Adipose tissue (tissue), 3 donors: Measurements from ENCODE around the gene INSIG2. TPM values are rescaled to one million over a fixed set of nuclear protein-coding genes. Genes with fewer than 3 reads are reported as not detected.
"Not testable (repeated sequence)": the region's sequence is repeated elsewhere in the genome, so short reads cannot be mapped to it uniquely, and the experiment has no call there.

Source experiments
- H3K27ac ChIP-seq: one replicate; pipeline ENCODE4 v1.5.1; 2013; ENCODE audit warnings: low read depth, low read length
- WGBS, 3 donors: extraction: QIAGEN DNeasy Blood & Tissue Kit; methylation state at CpG; one replicate each; pipeline ENCODE4 v1.1.7; 2013; 5-methylcytosine and 5-hydroxymethylcytosine counted together
- polyA plus RNA-seq, 3 donors: library from polyadenylated mRNA; stranded (reverse); fragments of 200-250 nt; gene quantifications; one replicate each; pipeline ENCODE4 v1.2.3, GENCODE V29; 2013
- donor health status: healthy with polysubstance abuse.
- donor health status: Bipolar disorder and iron deficiency.
- donor health status: healthy.

INSIG2 gene
- polyA plus RNA-seq, 3 donors: 7.2 to 7.9 (median 7.6) TPM

GRCh38 chr2:118091140-118091478 is 2.8 kb downstream of the INSIG2 start:
- 53 to 89% (median 79%) methylated on average over 2 of the region's 2 CpGs for WGBS, 3 donors
- H3K27ac ChIP-seq: no peak overlapping the region

- WGBS, 3 donors: 42 to 83% (median 81%) methylated on average over 1 of the region's 1 CpG
These were observed 3.4 kb downstream of the INSIG2 start for GRCh38 chr2:118091631-118092030.

GRCh38 chr2:118094102-118094501 is 5.8 kb downstream of the INSIG2 start:
- H3K27ac ChIP-seq: not testable (repeated sequence)

More at GRCh38 chr2:118091631-118092030, 3.4 kb downstream of the INSIG2 start:
- no peak overlapping the region for H3K27ac ChIP-seq

GRCh38 chr2:118094503-118094902 is 6.2 kb downstream of the INSIG2 start:
- no peak overlapping the region for H3K27ac ChIP-seq
- 52 to 84% (median 76%) methylated on average over 2 of the region's 2 CpGs for WGBS, 3 donors

- no peak overlapping the region for H3K27ac ChIP-seq
- 76 to 88% (median 78%) methylated on average over 5 of the region's 5 CpGs for WGBS, 3 donors
These were observed 7.3 kb downstream of the INSIG2 start for GRCh38 chr2:118095610-118096009.

- H3K27ac ChIP-seq: no peak overlapping the region
- 47 to 70% (median 61%) methylated on average over 4 of the region's 4 CpGs for WGBS, 3 donors
These were observed 9.4 kb downstream of the INSIG2 start for GRCh38 chr2:118097657-118098056.

- 66 to 89% (median 86%) methylated on average over 1 of the region's 1 CpG for WGBS, 3 donors
- no peak overlapping the region for H3K27ac ChIP-seq
These were observed 10.2 kb downstream of the INSIG2 start for GRCh38 chr2:118098307-118099030.

GRCh38 chr2:118102433-118103082 is 14.3 kb downstream of the INSIG2 start:
- no peak overlapping the region for H3K27ac ChIP-seq
- WGBS, 3 donors: 77 to 85% (median 84%) methylated on average over 6 of the region's 6 CpGs

- H3K27ac ChIP-seq: no peak overlapping the region
- WGBS, 3 donors: 52 to 92% (median 70%) methylated on average over 2 of the region's 2 CpGs
These were observed 16.0 kb downstream of the INSIG2 start for GRCh38 chr2:118103951-118104940.

- H3K27ac ChIP-seq: no peak overlapping the region
- WGBS, 3 donors: 53 to 75% (median 56%) methylated on average over 4 of the region's 4 CpGs
These were observed 17.2 kb downstream of the INSIG2 start for GRCh38 chr2:118105497-118105896.

GRCh38 chr2:118106926-118107325 is 18.7 kb downstream of the INSIG2 start:
- 65 to 87% (median 68%) methylated on average over 3 of the region's 3 CpGs for WGBS, 3 donors

GRCh38 chr2:118110310-118110709 is 22.0 kb downstream of the INSIG2 start:
- WGBS, 3 donors: 97 to 98% (median 97%) methylated on average over 3 of the region's 3 CpGs

More at GRCh38 chr2:118106926-118107325, 18.7 kb downstream of the INSIG2 start:
- H3K27ac ChIP-seq: no peak overlapping the region

GRCh38 chr2:118110991-118111390 is 22.7 kb downstream of the INSIG2 start:
- 96 to 100% (median 97%) methylated on average over 1 of the region's 1 CpG for WGBS, 3 donors
- no peak overlapping the region for H3K27ac ChIP-seq

More at GRCh38 chr2:118110310-118110709, 22.0 kb downstream of the INSIG2 start:
- no peak overlapping the region for H3K27ac ChIP-seq

- 58 to 79% (median 74%) methylated on average over 4 of the region's 4 CpGs for WGBS, 3 donors
- H3K27ac ChIP-seq: no peak overlapping the region
These were observed 24.6 kb downstream of the INSIG2 start for GRCh38 chr2:118112771-118113334.

GRCh38 chr2:118114863-118115262 is 26.6 kb downstream of the INSIG2 start:
- 86 to 91% (median 90%) methylated on average over 2 of the region's 2 CpGs for WGBS, 3 donors
- H3K27ac ChIP-seq: no peak overlapping the region

- no peak overlapping the region for H3K27ac ChIP-seq
- 90 to 94% (median 92%) methylated on average over 4 of the region's 4 CpGs for WGBS, 3 donors
These were observed 27.5 kb downstream of the INSIG2 start for GRCh38 chr2:118115761-118116160.

GRCh38 chr2:118118479-118118878 is 30.2 kb downstream of the INSIG2 start:
- WGBS, 3 donors: 51 to 72% (median 67%) methylated on average over 5 of the region's 5 CpGs
- no peak overlapping the region for H3K27ac ChIP-seq

- no peak overlapping the region for H3K27ac ChIP-seq
- 35 to 52% (median 38%) methylated on average over 4 of the region's 4 CpGs for WGBS, 3 donors
These were observed 31.0 kb downstream of the INSIG2 start for GRCh38 chr2:118119158-118119727.
